GM12892 (cell line): Measurements from ENCODE around the gene KIR3DL3.
"Not testable (repeated sequence)": the region's sequence is repeated elsewhere in the genome, so short reads cannot be mapped to it uniquely, and the experiment has no call there.

Source experiments
- POLR2A ChIP-seq: IDR thresholded peaks from 2 replicates; pipeline ENCODE4 v1.6.1; 2011; ENCODE audit warnings: low read depth, low read length, control low read depth
- TAF1 ChIP-seq: IDR thresholded peaks from 2 replicates; pipeline ENCODE4 v1.6.1; 2011; ENCODE audit warnings: low read depth, mild to moderate bottlenecking, control low read depth, low read length, borderline replicate concordance

GRCh38 chr19:54771018-54771960 lies 47.0 kb downstream of the KIR3DL3 start:
- TF ChIP-seq TAF1, POLR2A: not testable (repeated sequence)
